Testis (tissue), 2 donors: ENCODE measurements around the gene COG2.

Source experiments
- POLR2A ChIP-seq: fragments of 450-650 bp; IDR thresholded peaks from one replicate; pipeline ENCODE4 v1.6.1; 2017; ENCODE audit warnings: antibody characterized with exemption, mild to moderate bottlenecking, moderate library complexity
- TF ChIP-seq, protein P1 (sequence below), 3 experiments: fragments of 450-650 bp in 2 of 3; fragments of 200-600 bp in 1 of 3; sonication (generic) in 1 of 3; IDR thresholded peaks; one replicate each; pipeline ENCODE4 v1.5.1; 2016 to 2019; ENCODE audit warnings: antibody characterized with exemption in 3 of 3, mild to moderate bottlenecking in 2 of 3, moderate library complexity in 1 of 3

DNA sequence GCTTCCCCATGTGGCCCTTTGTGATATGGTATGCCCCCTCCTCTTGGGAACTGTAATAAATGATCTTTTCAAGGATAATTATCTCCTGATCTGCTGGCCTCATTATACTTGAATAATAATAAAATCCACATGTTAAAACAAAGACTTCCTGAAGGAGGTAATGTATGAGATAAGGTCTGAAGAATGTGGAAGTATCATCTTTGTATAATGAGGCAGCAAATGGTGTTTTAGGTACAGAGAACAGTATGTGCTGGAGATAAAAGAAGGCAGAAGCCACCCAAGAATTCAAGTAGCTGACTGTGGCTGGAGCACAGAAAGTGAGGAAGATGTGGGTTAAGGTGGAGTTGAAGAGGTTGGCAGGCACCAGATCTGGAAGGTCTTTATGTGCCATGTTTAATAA lies 12.8 kb upstream of the COG2 start:
- TF ChIP-seq, protein P1, sequence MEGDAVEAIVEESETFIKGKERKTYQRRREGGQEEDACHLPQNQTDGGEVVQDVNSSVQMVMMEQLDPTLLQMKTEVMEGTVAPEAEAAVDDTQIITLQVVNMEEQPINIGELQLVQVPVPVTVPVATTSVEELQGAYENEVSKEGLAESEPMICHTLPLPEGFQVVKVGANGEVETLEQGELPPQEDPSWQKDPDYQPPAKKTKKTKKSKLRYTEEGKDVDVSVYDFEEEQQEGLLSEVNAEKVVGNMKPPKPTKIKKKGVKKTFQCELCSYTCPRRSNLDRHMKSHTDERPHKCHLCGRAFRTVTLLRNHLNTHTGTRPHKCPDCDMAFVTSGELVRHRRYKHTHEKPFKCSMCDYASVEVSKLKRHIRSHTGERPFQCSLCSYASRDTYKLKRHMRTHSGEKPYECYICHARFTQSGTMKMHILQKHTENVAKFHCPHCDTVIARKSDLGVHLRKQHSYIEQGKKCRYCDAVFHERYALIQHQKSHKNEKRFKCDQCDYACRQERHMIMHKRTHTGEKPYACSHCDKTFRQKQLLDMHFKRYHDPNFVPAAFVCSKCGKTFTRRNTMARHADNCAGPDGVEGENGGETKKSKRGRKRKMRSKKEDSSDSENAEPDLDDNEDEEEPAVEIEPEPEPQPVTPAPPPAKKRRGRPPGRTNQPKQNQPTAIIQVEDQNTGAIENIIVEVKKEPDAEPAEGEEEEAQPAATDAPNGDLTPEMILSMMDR (IDR thresholded peaks at IDR 0.05) = no peak
- no peak for TF ChIP-seq POLR2A
